HepG2 (cell line): ENCODE measurements around the gene MTMR1. TPM values are rescaled to one million over a fixed set of nuclear protein-coding genes. Genes with fewer than 3 reads are reported as not detected.
A peak's percentile ranks its signal among the peaks of the same experiment; 100 is the strongest.

Experiments used
- ATAC-seq: fragments of 200-7000 bp; cut with Tn5 transposase; 3 replicates; pipeline ENCODE4 v1.9.1; 2020; ENCODE audit warnings: mild to moderate bottlenecking, moderate library complexity
- BruUV-seq: library from RNA; stranded (reverse); fragments of 400-500 nt; replicated peaks from 2 replicates; lab custom pipeline; 2021; lab: Mats Ljungman, UMichigan
- CTCF ChIA-PET: fragments of 300-600 bp; formaldehyde crosslinking; extraction: SDS; loops from one replicate; lab custom pipeline; 2021; ENCODE audit warnings: low total read pairs, inconsistent platforms, low intra/inter-chr PET ratio; lab: Yijun Ruan, JAX
- POLR2A ChIA-PET: fragments of 350-600 bp; sonication (Branson Sonifier 250); formaldehyde crosslinking; loops from one replicate; lab custom pipeline; 2020; ENCODE audit warnings: antibody characterized with exemption, inconsistent platforms; lab: Yijun Ruan, JAX
- DNase-seq: peaks from one replicate; pipeline ENCODE4 v3.0.0-alpha.2; 2015; ENCODE audit warnings: low spot score
- FAIRE-seq: peaks from 3 replicates; lab custom pipeline; 2011; peaks lifted over from hg19 to GRCh38; lab: Jason Lieb, UNC
- H2AFZ ChIP-seq: one replicate; pipeline ENCODE4 v1.6.1; 2011; ENCODE audit warnings: low read length, inconsistent platforms
- H3K27ac ChIP-seq: fragments of 300-600 bp; 3 replicates; pipeline ENCODE4 v1.8.0; 2011; ENCODE audit warnings: mixed run types, mild to moderate bottlenecking, mixed read lengths, low read length, inconsistent platforms; ENCODE audit not compliant: insufficient read depth; ENCODE audit errors: extremely low read length
- H3K27me3 ChIP-seq, 2 experiments: fragments of 200-600 bp in 1 of 2; 2 replicates in 1 of 2; 3 replicates in 1 of 2; pipeline versions ENCODE4 v1.6.0 to v1.8.0; 2011; ENCODE audit warnings: low read length in 2 of 2, mild to moderate bottlenecking in 2 of 2, moderate library complexity in 2 of 2, inconsistent platforms in 1 of 2; ENCODE audit not compliant: insufficient read depth in 2 of 2, control insufficient read depth in 1 of 2
- H3K36me3 ChIP-seq, 2 experiments: fragments of 200-600 bp in 1 of 2; replicated peaks in 1 of 2; 2 replicates in 1 of 2; 3 replicates in 1 of 2; pipeline versions ENCODE4 v1.5.1 to v1.8.0; 2011; ENCODE audit warnings: low read length in 2 of 2, inconsistent platforms in 1 of 2; ENCODE audit not compliant: insufficient read depth in 2 of 2, control insufficient read depth in 1 of 2
- H3K4me1 ChIP-seq: 2 replicates; pipeline ENCODE4 v1.5.1; 2012; ENCODE audit warnings: low read length, inconsistent platforms; ENCODE audit not compliant: insufficient read depth
- H3K4me2 ChIP-seq: 2 replicates; pipeline ENCODE4 v1.6.0; 2011; ENCODE audit warnings: low read depth, low read length, inconsistent platforms
- H3K4me3 ChIP-seq, 3 experiments: fragments of 200-600 bp in 1 of 3; sonication (generic), shearing (Covaris generic) in 1 of 3; replicated peaks in 1 of 3; 2 replicates each; pipeline ENCODE4 v1.5.1; 2011 to 2016; ENCODE audit warnings: low read length in 3 of 3, inconsistent platforms in 2 of 3, low read depth in 2 of 3, mild to moderate bottlenecking in 2 of 3, control low read depth in 1 of 3, mixed read lengths in 1 of 3; ENCODE audit not compliant: insufficient read depth in 1 of 3
- H3K79me2 ChIP-seq: one replicate; pipeline ENCODE4 v1.6.1; 2011; ENCODE audit warnings: low read length, inconsistent platforms; ENCODE audit not compliant: insufficient read depth
- H3K9ac ChIP-seq: 2 replicates; pipeline ENCODE4 v1.6.0; 2011; ENCODE audit warnings: mild to moderate bottlenecking, low read depth, low read length, inconsistent platforms; ENCODE audit not compliant: insufficient read depth
- H3K9me3 ChIP-seq: 2 replicates; pipeline ENCODE4 v1.5.1; 2012; ENCODE audit warnings: mild to moderate bottlenecking, low read length
- H4K20me1 ChIP-seq: 2 replicates; pipeline ENCODE4 v1.6.0; 2011; ENCODE audit warnings: inconsistent platforms, mild to moderate bottlenecking, low read length, moderate library complexity; ENCODE audit not compliant: insufficient read depth
- BCL6 ChIP-seq: IDR thresholded peaks from 2 replicates; pipeline ENCODE4 v1.6.1; 2016; ENCODE audit warnings: missing genetic modification reagents, missing compliant biosample characterization
- HHEX ChIP-seq: IDR thresholded peaks from 2 replicates; pipeline ENCODE4 v1.6.1; 2016; ENCODE audit warnings: control low read depth
- NCOA5 ChIP-seq: sonication (generic); formaldehyde crosslinking; IDR thresholded peaks from 2 replicates; pipeline ENCODE4 v1.4.0; 2020; ENCODE audit warnings: missing genetic modification reagents
- NFKB2 ChIP-seq: sonication (generic); formaldehyde crosslinking; IDR thresholded peaks from 2 replicates; pipeline ENCODE4 v1.4.0; 2020; ENCODE audit warnings: missing genetic modification reagents, borderline replicate concordance
- TBP ChIP-seq: sonication (generic); formaldehyde crosslinking; IDR thresholded peaks from 2 replicates; pipeline ENCODE4 v1.5.0; 2020; ENCODE audit warnings: missing genetic modification reagents
- ZBTB21 ChIP-seq: sonication (generic); formaldehyde crosslinking; IDR thresholded peaks from 2 replicates; pipeline ENCODE4 v1.4.0; 2020; ENCODE audit warnings: missing genetic modification reagents
- ZNF143 ChIP-seq: sonication (generic); formaldehyde crosslinking; IDR thresholded peaks from 2 replicates; pipeline ENCODE4 v1.4.0; 2020; ENCODE audit warnings: missing genetic modification reagents
- ZNF432 ChIP-seq: sonication (generic); formaldehyde crosslinking; IDR thresholded peaks from 2 replicates; pipeline ENCODE4 v1.5.0; 2020; ENCODE audit warnings: missing genetic modification reagents, mild to moderate bottlenecking, borderline replicate concordance
- ZNF639 ChIP-seq: conservative IDR thresholded peaks from 2 replicates; pipeline ENCODE4 v1.6.1; 2018; ENCODE audit warnings: missing genetic modification reagents
- ZNF878 ChIP-seq: sonication (generic); formaldehyde crosslinking; IDR thresholded peaks from 2 replicates; pipeline ENCODE4 v1.8.1; 2023; ENCODE audit warnings: mild to moderate bottlenecking, missing genetic modification reagents, moderate library complexity
- WGBS: methylation state at CpG from one replicate; pipeline ENCODE4 v1.1.6; 2017; ENCODE audit warnings: low lambda C conversion rate; 5-methylcytosine and 5-hydroxymethylcytosine counted together
- in situ Hi-C: cut with HindIII; loops from 2 replicates; pipeline ENCODE4 v1.10.0; 2017; ENCODE audit warnings: low pct_unique_long_range_greater_than_20kb; ENCODE audit not compliant: extremely low pct_ligation_motif_present
- intact Hi-C: fragments of 100-400 bp; cut with micrococcal nuclease; formaldehyde crosslinking; loops from one replicate; pipeline ENCODE4 v1.10.0; 2022; ENCODE audit not compliant: unreplicated experiment
- polyA plus RNA-seq, 8 experiments: library from polyadenylated mRNA; depleted of rRNA in 3 of 8; stranded (reverse) in 7 of 8; unstranded in 1 of 8; fragments of >200 nt; fragmentation: Illumina TruSeq in 4 of 8; extraction: Trizol in 4 of 8; gene quantifications; 2 replicates each; pipeline versions ENCODE4 v1.2.1 to v1.2.3, GENCODE V29; 2011 to 2016; ENCODE audit warnings: low read depth in 4 of 8, missing spikeins in 1 of 8, mixed read lengths in 1 of 8; ENCODE audit not compliant: insufficient read depth in 1 of 8
- total RNA-seq, 5 experiments: library from RNA; depleted of rRNA; stranded (reverse); fragments of >200 nt; fragmentation: Illumina TruSeq; extraction: Trizol; gene quantifications; 2 replicates each; pipeline ENCODE4 v1.2.3, GENCODE V29; 2016; ENCODE audit warnings: low read depth in 1 of 5

MTMR1 gene
- total and polyA plus RNA-seq, 2 of the 13 experiments (the other 11 are each of a cell fraction or from before 2014, with no cell fraction given): 8.9 to 11.1 TPM

- TF ChIP-seq NFKB2 (CRISPR knock-in tag) (no peak), ZNF639 (CRISPR knock-in tag) (no peak), HHEX (CRISPR knock-in tag) (no peak), ZNF143 (CRISPR knock-in tag) (no peak), ZNF878 (CRISPR knock-in tag) (no peak), BCL6 (CRISPR knock-in tag) (no peak), NCOA5 (no peak), ZBTB21 (CRISPR knock-in tag) (no peak), TBP (CRISPR knock-in tag) (no peak), ZNF432 (CRISPR knock-in tag) (no peak)
- no peaks in the 10 kb centered on the region for H3K27me3 ChIP-seq
- no peak overlapping the region for H2AFZ ChIP-seq
- DNase-seq: peak; percentile 2
- no peak for ATAC-seq
- ChIA-PET POLR2A (no interaction called here), CTCF (no interaction called here)
- H3K36me3 ChIP-seq: no peaks in the 10 kb centered on the region
- intact Hi-C loops: loop anchor here (5.0 kb wide), 1 partner anchor 227 kb away; no protein-coding TSS in a partner anchor
- H4K20me1 ChIP-seq: no peaks in the 10 kb centered on the region
- in situ Hi-C loops: loop anchor here (5.0 to 10.0 kb wide), 2 partner anchors 230 to 307 kb away; no protein-coding TSS in a partner anchor
- FAIRE-seq: peak; percentile 42
- H3K9me3 ChIP-seq: no peaks in the 10 kb centered on the region
- no peak overlapping the region for H3K4me2 ChIP-seq
- no peaks in the 10 kb centered on the region for H3K79me2 ChIP-seq
- H3K27ac ChIP-seq: no peak overlapping the region
- no TSS peak for BruUV-seq
- WGBS: 89% methylated on average over 7 of the region's 14 CpGs
- no peaks in the 10 kb centered on the region for H3K4me1 ChIP-seq
- H3K4me3 ChIP-seq: no peak overlapping the region
- H3K9ac ChIP-seq: no peak overlapping the region
Measured at GRCh38 chrX:150774798-150775568, 81.8 kb downstream of the MTMR1 start.
